CD4-positive, alpha-beta memory T cell (primary cell): ENCODE measurements around the gene MAP3K12. TPM values are rescaled to one million over a fixed set of nuclear protein-coding genes. Genes with fewer than 3 reads are reported as not detected.
"Not testable (repeated sequence)": the region's sequence is repeated elsewhere in the genome, so short reads cannot be mapped to it uniquely, and the experiment has no call there.

Source experiments
- CTCF ChIA-PET: fragments of 350-600 bp; sonication (Branson Sonifier 250); formaldehyde crosslinking; loops from one replicate; lab custom pipeline; 2021; ENCODE audit warnings: inconsistent platforms; ENCODE audit not compliant: partially characterized antibody; lab: Charles Lee
- POLR2A ChIA-PET: fragments of 350-600 bp; sonication (Branson Sonifier 250); formaldehyde crosslinking; loops from one replicate; lab custom pipeline; 2021; ENCODE audit not compliant: partially characterized antibody; lab: Charles Lee
- DNase-seq, 5 donors: peaks; one replicate each; pipeline versions ENCODE4 v3.0.0 to v3.0.0-alpha.2; 2020 to 2022; ENCODE audit warnings: mixed read lengths in 1 of 5
- H3K27ac ChIP-seq: one replicate; pipeline ENCODE4 v1.7.0; 2013; ENCODE audit warnings: low read depth, low read length
- H3K27me3 ChIP-seq: 2 replicates; pipeline ENCODE4 v1.7.0; 2013; ENCODE audit warnings: mild to moderate bottlenecking, low read length, moderate library complexity; ENCODE audit not compliant: insufficient read depth
- H3K36me3 ChIP-seq: 2 replicates; pipeline ENCODE4 v1.7.0; 2013; ENCODE audit warnings: mild to moderate bottlenecking, low read length, moderate library complexity; ENCODE audit not compliant: insufficient read depth
- H3K4me1 ChIP-seq: 2 replicates; pipeline ENCODE4 v1.7.0; 2013; ENCODE audit warnings: mild to moderate bottlenecking, low read length, moderate library complexity; ENCODE audit not compliant: insufficient read depth
- H3K4me3 ChIP-seq, 2 donors: one replicate each; pipeline ENCODE4 v1.7.0; 2013; ENCODE audit warnings: low read length in 2 of 2, mild to moderate bottlenecking in 1 of 2
- H3K9me3 ChIP-seq, 2 donors: one replicate each; pipeline ENCODE4 v1.7.0; 2013; ENCODE audit warnings: low read length in 2 of 2, control low read depth in 1 of 2; ENCODE audit not compliant: control insufficient read depth in 1 of 2
- H3K27ac Mint-ChIP-seq, 7 donors: one replicate each; pipeline ENCODE4 v1.8.0; 2020 to 2021; ENCODE audit warnings: mixed read lengths in 7 of 7, mild to moderate bottlenecking in 6 of 7, inconsistent platforms in 3 of 7, moderate library complexity in 3 of 7
- H3K27me3 Mint-ChIP-seq, 2 donors: one replicate each; pipeline ENCODE4 v1.8.0; 2020 to 2021; ENCODE audit warnings: mixed read lengths in 2 of 2
- H3K36me3 Mint-ChIP-seq, 2 donors: one replicate each; pipeline ENCODE4 v1.8.0; 2020 to 2021; ENCODE audit warnings: mixed read lengths in 2 of 2, inconsistent platforms in 1 of 2, mild to moderate bottlenecking in 1 of 2
- H3K4me1 Mint-ChIP-seq, 4 donors: one replicate each; pipeline ENCODE4 v1.8.0; 2020 to 2021; ENCODE audit warnings: mixed read lengths in 4 of 4, mild to moderate bottlenecking in 1 of 4
- H3K4me3 Mint-ChIP-seq, 8 donors: one replicate each; pipeline ENCODE4 v1.8.0; 2020 to 2021; ENCODE audit warnings: mixed read lengths in 8 of 8, mild to moderate bottlenecking in 7 of 8, moderate library complexity in 6 of 8, inconsistent platforms in 3 of 8
- H3K9me3 Mint-ChIP-seq, 8 donors: one replicate each; pipeline ENCODE4 v1.8.0; 2020 to 2021; ENCODE audit warnings: mixed read lengths in 8 of 8, mild to moderate bottlenecking in 5 of 8, inconsistent platforms in 3 of 8, moderate library complexity in 1 of 8
- intact Hi-C: fragments of 100-400 bp; cut with micrococcal nuclease; formaldehyde crosslinking; loops from one replicate; pipeline ENCODE4 v1.15.1; 2023
- polyA plus RNA-seq, 2 donors: library from polyadenylated mRNA; unstranded; fragments of 300-500 nt; fragmentation: Illumina TruSeq; gene quantifications; one replicate each; pipeline ENCODE4 v1.2.3, GENCODE V29; 2021
- total RNA-seq, 2 experiments: library from RNA; stranded (reverse); gene quantifications; one replicate each; pipeline ENCODE4 v1.2.3, GENCODE V29; 2021

The MAP3K12 gene
- total and polyA plus RNA-seq, 4 experiments from 2014 or later: 3.1 to 28.2 (median 16.8) TPM

GRCh38 chr12:53443955-53444354, 55.3 kb downstream of the MAP3K12 start:
- H3K27me3 Mint-ChIP-seq: no peaks in the 10 kb centered on the region
- H3K27ac Mint-ChIP-seq: peak overlapping the region in 6 of 7 donors; percentile 6 to 91 (median 72)
- intact Hi-C loops: no loop called here
- peaks cover 26 to 68% (median 44%) of the 10 kb centered on the region in 4 donors for H3K4me1 Mint-ChIP-seq
- H3K4me1 ChIP-seq: peaks cover 40% of the 10 kb centered on the region
- H3K27ac ChIP-seq: no peak overlapping the region
- CTCF ChIA-PET: no interaction called here
- peaks cover 29% of the 10 kb centered on the region for H3K36me3 ChIP-seq
- H3K4me3 Mint-ChIP-seq: peak overlapping the region in 7 of 8 donors; percentile 26 to 75 (median 63)
- peaks cover 29 to 52% of the 10 kb centered on the region in 2 donors for H3K36me3 Mint-ChIP-seq
- H3K27me3 ChIP-seq: no peaks in the 10 kb centered on the region
- no peaks in the 10 kb centered on the region for H3K9me3 ChIP-seq
- no peaks in the 10 kb centered on the region for H3K9me3 Mint-ChIP-seq
- H3K4me3 ChIP-seq: no peak overlapping the region
- POLR2A ChIA-PET: interaction anchor here (3.1 kb wide), 1 partner anchor 56 kb away, joined by 16 read pairs; the partner anchor contains the start of genes MAP3K12 and TARBP2
- DNase-seq: no peak

GRCh38 chr12:53441040-53441833, 58.0 kb downstream of the MAP3K12 start, which contains the start of gene PRR13:
Gene PRR13 (plus strand): TSS chr12:53441734. CDS start chr12:53442715, 981 bp downstream.
- Mint-ChIP-seq H3K27ac (peak within 1 kb of the TSS; percentile 91 to 99 (median 96)), H3K4me1 (peaks cover 22 to 59% (median 40%) of the 10 kb centered on the region in 4 donors), H3K9me3 (no peaks in the 10 kb centered on the region), H3K4me3 (peak within 1 kb of the TSS; percentile 95 to 99 (median 97)), H3K27me3 (no peaks in the 10 kb centered on the region), H3K36me3 (peaks cover 14 to 35% of the 10 kb centered on the region in 2 donors)
- intact Hi-C loops: loop anchor here (1.0 to 2.0 kb wide), 7 partner anchors 10 to 260 kb away; partner anchors contain the start of genes CSAD, SP1 and ZNF740
- Histone ChIP-seq H3K27ac (peak within 1 kb of the TSS; percentile 98), H3K4me1 (peaks cover 40% of the 10 kb centered on the region), H3K27me3 (no peaks in the 10 kb centered on the region), H3K36me3 (peaks cover 19% of the 10 kb centered on the region), H3K4me3 (peak within 1 kb of the TSS; percentile 75 to 91), H3K9me3 (no peaks in the 10 kb centered on the region)
- CTCF ChIA-PET: interaction anchor here (0.6 to 1.7 kb wide), 11 partner anchors 9 to 574 kb away, joined by 3 to 6 read pairs (median 3); no protein-coding TSS in a partner anchor
- POLR2A ChIA-PET: interaction anchor here (0.6 to 4.5 kb wide), 20 partner anchors 10 to 435 kb away, joined by 3 to 54 read pairs (median 4); partner anchors contain the start of genes AAAS, EIF4B, MAP3K12 and NPFF
- peak; percentile 95 to 100 (median 97) for DNase-seq

GRCh38 chr12:53439582-53439981, 59.7 kb downstream of the MAP3K12 start:
- H3K27ac ChIP-seq, H3K36me3 ChIP-seq, H3K27me3 ChIP-seq, H3K27me3 Mint-ChIP-seq, intact Hi-C loops, H3K9me3 ChIP-seq, H3K9me3 Mint-ChIP-seq, H3K4me3 ChIP-seq, DNase-seq: not testable (repeated sequence)
- H3K4me3 Mint-ChIP-seq: peak overlapping the region in 1 of 8 donors; percentile 73
- peak overlapping the region in 4 of 7 donors; percentile 46 to 76 (median 54) for H3K27ac Mint-ChIP-seq
- peaks cover 6 to 20% of the 10 kb centered on the region in 2 donors for H3K36me3 Mint-ChIP-seq
- ChIA-PET CTCF (interaction anchor here (0.7 to 1.5 kb wide), 3 partner anchors 16 to 249 kb away, joined by 3 to 6 read pairs (median 3); partner anchors contain the start of gene AMHR2), POLR2A (interaction anchor here (0.6 to 4.5 kb wide), 3 partner anchors 35 to 60 kb away, joined by 3 to 54 read pairs (median 13); partner anchors contain the start of genes MAP3K12, SP1 and TARBP2)
- H3K4me1 ChIP-seq: peaks cover 27% of the 10 kb centered on the region
- peaks cover 14 to 42% (median 27%) of the 10 kb centered on the region in 4 donors for H3K4me1 Mint-ChIP-seq

- H3K4me3 ChIP-seq, POLR2A ChIA-PET, H3K27ac ChIP-seq, intact Hi-C loops, H3K36me3 Mint-ChIP-seq, H3K4me1 ChIP-seq, H3K4me1 Mint-ChIP-seq, H3K27me3 ChIP-seq, H3K36me3 ChIP-seq, DNase-seq, H3K27ac Mint-ChIP-seq, H3K9me3 Mint-ChIP-seq, H3K27me3 Mint-ChIP-seq, CTCF ChIA-PET, H3K9me3 ChIP-seq, H3K4me3 Mint-ChIP-seq: not testable (repeated sequence)
These were observed 63.9 kb downstream of the MAP3K12 start for GRCh38 chr12:53435326-53435725.

GRCh38 chr12:53431187-53431586, 68.1 kb downstream of the MAP3K12 start:
- H3K4me3 Mint-ChIP-seq: no peak overlapping the region
- Histone ChIP-seq H3K27me3 (no peaks in the 10 kb centered on the region), H3K9me3 (no peaks in the 10 kb centered on the region), H3K36me3 (no peaks in the 10 kb centered on the region), H3K4me3 (no peak overlapping the region), H3K27ac (no peak overlapping the region), H3K4me1 (no peaks in the 10 kb centered on the region)
- ChIA-PET CTCF (interaction anchor here (1.1 to 3.5 kb wide), 5 partner anchors 10 to 87 kb away, joined by 3 to 13 read pairs (median 10); no protein-coding TSS in a partner anchor), POLR2A (no interaction called here)
- no peaks in the 10 kb centered on the region for H3K36me3 Mint-ChIP-seq
- peak overlapping the region in 1 of 7 donors; percentile 19 for H3K27ac Mint-ChIP-seq
- no peaks in the 10 kb centered on the region for H3K9me3 Mint-ChIP-seq
- DNase-seq: no peak
- H3K4me1 Mint-ChIP-seq: peaks cover 0 to 1% (median 0%) of the 10 kb centered on the region in 4 donors
- intact Hi-C loops: no loop called here
- no peaks in the 10 kb centered on the region for H3K27me3 Mint-ChIP-seq

GRCh38 chr12:53430116-53430515, 69.1 kb downstream of the MAP3K12 start:
- Mint-ChIP-seq H3K4me1 (peaks cover 0 to 1% (median 0%) of the 10 kb centered on the region in 4 donors), H3K27me3 (no peaks in the 10 kb centered on the region), H3K4me3 (no peak overlapping the region), H3K9me3 (no peaks in the 10 kb centered on the region), H3K36me3 (no peaks in the 10 kb centered on the region), H3K27ac (no peak overlapping the region)
- H3K4me3 ChIP-seq: no peak overlapping the region
- no peak overlapping the region for H3K27ac ChIP-seq
- no peaks in the 10 kb centered on the region for H3K36me3 ChIP-seq
- no peak for DNase-seq
- H3K9me3 ChIP-seq: no peaks in the 10 kb centered on the region
- ChIA-PET CTCF (interaction anchor here (0.5 to 3.5 kb wide), 5 partner anchors 9 to 270 kb away, joined by 3 to 13 read pairs (median 4); no protein-coding TSS in a partner anchor), POLR2A (interaction anchor here (1.4 kb wide), 1 partner anchor 11 kb away, joined by 3 read pairs; the partner anchor contains the start of gene PRR13)
- no peaks in the 10 kb centered on the region for H3K4me1 ChIP-seq
- intact Hi-C loops: no loop called here
- H3K27me3 ChIP-seq: no peaks in the 10 kb centered on the region
